ENCODE data around the gene DPM2.

The DPM2 gene

GRCh38 chr9:127973169-127974000 lies 35.7 kb upstream of the DPM2 start:
- H3K36me3 ChIP-seq (ENCODE audit: control insufficient read depth in 1 of 2, insufficient read depth in 2 of 2, low read length in 2 of 2), result peaks cover 4 to 13% of the 10 kb centered on the region in 2 experiments
- H3K18ac ChIP-seq (ENCODE audit: low read length), result no peak overlapping the region
- no peak overlapping the region for H4K91ac ChIP-seq (ENCODE audit: low read depth, low read length)
- H3K9me3 ChIP-seq (ENCODE audit: insufficient read depth, low read depth, low read length), result peaks cover 2% of the 10 kb centered on the region
- DNase-seq, result no peak
- no peak overlapping the region for H3K4me3 ChIP-seq (ENCODE audit: low read depth, low read length)
- H2BK5ac ChIP-seq (ENCODE audit: low read depth, low read length, poor library complexity), result no peak overlapping the region
- peak overlapping the region; percentile 96 for H3K4ac ChIP-seq (ENCODE audit: low read depth, low read length)
- H4K12ac ChIP-seq (ENCODE audit: low read depth, low read length), result no peak overlapping the region
- H3K27me3 ChIP-seq (ENCODE audit: insufficient read depth, low read length), result no peaks in the 10 kb centered on the region
- no peak overlapping the region for H3K27ac ChIP-seq (ENCODE audit: low read depth, low read length)
- H3K4me1 ChIP-seq (ENCODE audit: control insufficient read depth in 1 of 2, insufficient read depth in 2 of 2, low read length in 2 of 2), result peaks cover 61 to 78% of the 10 kb centered on the region in 2 experiments
- no peak overlapping the region for H2BK12ac ChIP-seq (ENCODE audit: low read length)
- H3K23ac ChIP-seq (ENCODE audit: low read length), result no peak overlapping the region
- no CpG with 5 or more reads among the region's 17 CpGs for WGBS (ENCODE audit: extremely low coverage, insufficient coverage, insufficient read length)
- H3K79me2 ChIP-seq (ENCODE audit: control insufficient read depth, insufficient read depth, low read length, poor library complexity), result peaks cover 74% of the 10 kb centered on the region
- peaks cover 5% of the 10 kb centered on the region for H3K79me1 ChIP-seq (ENCODE audit: low read length)
- no peak overlapping the region for H2BK120ac ChIP-seq (ENCODE audit: insufficient read depth, low read length, poor library complexity)
- H3K9ac ChIP-seq (ENCODE audit: low read length), result no peak overlapping the region
- H2AK5ac ChIP-seq (ENCODE audit: low read length), result no peak overlapping the region
- peak overlapping the region; percentile 23 for H3K14ac ChIP-seq (ENCODE audit: low read length)
- no peak overlapping the region for H3K4me2 ChIP-seq (ENCODE audit: low read length)
- no peak overlapping the region for H4K8ac ChIP-seq (ENCODE audit: low read depth, low read length)
- H2AFZ ChIP-seq (ENCODE audit: insufficient read depth, low read length, poor library complexity), result peak overlapping the region; percentile 37

GRCh38 chr9:127972236-127972871 lies 34.7 kb upstream of the DPM2 start:
- Histone ChIP-seq H3K18ac (ENCODE audit: low read length) (peak overlapping the region; percentile 26), H3K4me3 (ENCODE audit: low read depth, low read length) (no peak overlapping the region), H2BK120ac (ENCODE audit: insufficient read depth, low read length, poor library complexity) (no peak overlapping the region), H4K12ac (ENCODE audit: low read depth, low read length) (no peak overlapping the region), H3K27ac (ENCODE audit: low read depth, low read length) (no peak overlapping the region), H3K27me3 (ENCODE audit: insufficient read depth, low read length) (no peaks in the 10 kb centered on the region), H3K79me1 (ENCODE audit: low read length) (peaks cover 6% of the 10 kb centered on the region), H4K91ac (ENCODE audit: low read depth, low read length) (no peak overlapping the region), H2BK5ac (ENCODE audit: low read depth, low read length, poor library complexity) (no peak overlapping the region), H3K14ac (ENCODE audit: low read length) (peak overlapping the region; percentile 25), H3K4ac (ENCODE audit: low read depth, low read length) (peak overlapping the region; percentile 96), H4K8ac (ENCODE audit: low read depth, low read length) (no peak overlapping the region), H3K4me1 (ENCODE audit: control insufficient read depth in 1 of 2, insufficient read depth in 2 of 2, low read length in 2 of 2) (peaks cover 56 to 77% of the 10 kb centered on the region in 2 experiments), H3K4me2 (ENCODE audit: low read length) (no peak overlapping the region), H3K9ac (ENCODE audit: low read length) (no peak overlapping the region), H2BK12ac (ENCODE audit: low read length) (peak overlapping the region; percentile 1), H3K9me3 (ENCODE audit: insufficient read depth, low read depth, low read length) (peaks cover 2% of the 10 kb centered on the region), H2AFZ (ENCODE audit: insufficient read depth, low read length, poor library complexity) (no peak overlapping the region), H3K36me3 (ENCODE audit: control insufficient read depth in 1 of 2, insufficient read depth in 2 of 2, low read length in 2 of 2) (peaks cover 4 to 12% of the 10 kb centered on the region in 2 experiments), H3K23ac (ENCODE audit: low read length) (no peak overlapping the region), H3K79me2 (ENCODE audit: control insufficient read depth, insufficient read depth, low read length, poor library complexity) (peaks cover 71% of the 10 kb centered on the region), H2AK5ac (ENCODE audit: low read length) (no peak overlapping the region)
- DNase-seq, result no peak
- WGBS (ENCODE audit: extremely low coverage, insufficient coverage, insufficient read length), result no CpG with 5 or more reads among the region's 12 CpGs

- peak overlapping the region; percentile 16 for H2AK5ac ChIP-seq (ENCODE audit: low read length)
- no peak overlapping the region for H3K4me2 ChIP-seq (ENCODE audit: low read length)
- H3K9ac ChIP-seq (ENCODE audit: low read length), result no peak overlapping the region
- peak overlapping the region; percentile 96 for H3K4ac ChIP-seq (ENCODE audit: low read depth, low read length)
- peak overlapping the region; percentile 17 for H2BK12ac ChIP-seq (ENCODE audit: low read length)
- H3K79me2 ChIP-seq (ENCODE audit: control insufficient read depth, insufficient read depth, low read length, poor library complexity), result peaks cover 70% of the 10 kb centered on the region
- no peak overlapping the region for H3K4me3 ChIP-seq (ENCODE audit: low read depth, low read length)
- no peak overlapping the region for H2BK120ac ChIP-seq (ENCODE audit: insufficient read depth, low read length, poor library complexity)
- no peak overlapping the region for H3K27ac ChIP-seq (ENCODE audit: low read depth, low read length)
- DNase-seq, result no peak
- H3K36me3 ChIP-seq (ENCODE audit: control insufficient read depth in 1 of 2, insufficient read depth in 2 of 2, low read length in 2 of 2), result peaks cover 2 to 9% of the 10 kb centered on the region in 2 experiments
- H3K4me1 ChIP-seq (ENCODE audit: control insufficient read depth in 1 of 2, insufficient read depth in 2 of 2, low read length in 2 of 2), result peaks cover 51 to 75% of the 10 kb centered on the region in 2 experiments
- WGBS (ENCODE audit: extremely low coverage, insufficient coverage, insufficient read length), result no CpG with 5 or more reads among the region's 20 CpGs
- H4K12ac ChIP-seq (ENCODE audit: low read depth, low read length), result no peak overlapping the region
- no peaks in the 10 kb centered on the region for H3K27me3 ChIP-seq (ENCODE audit: insufficient read depth, low read length)
- H2AFZ ChIP-seq (ENCODE audit: insufficient read depth, low read length, poor library complexity), result no peak overlapping the region
- H3K14ac ChIP-seq (ENCODE audit: low read length), result peak overlapping the region; percentile 25
- peaks cover 2% of the 10 kb centered on the region for H3K9me3 ChIP-seq (ENCODE audit: insufficient read depth, low read depth, low read length)
- no peak overlapping the region for H2BK5ac ChIP-seq (ENCODE audit: low read depth, low read length, poor library complexity)
- peak overlapping the region; percentile 26 for H3K18ac ChIP-seq (ENCODE audit: low read length)
- H3K23ac ChIP-seq (ENCODE audit: low read length), result no peak overlapping the region
- H4K91ac ChIP-seq (ENCODE audit: low read depth, low read length), result peak overlapping the region; percentile 21
- H3K79me1 ChIP-seq (ENCODE audit: low read length), result peaks cover 6% of the 10 kb centered on the region
- no peak overlapping the region for H4K8ac ChIP-seq (ENCODE audit: low read depth, low read length)
Observed at GRCh38 chr9:127971357-127972235, 33.9 kb upstream of the DPM2 start.
